Measurements from ENCODE around the gene SCUBE2.
A peak's percentile ranks its signal among the peaks of the same experiment; 100 is the strongest.

The SCUBE2 gene

DNA sequence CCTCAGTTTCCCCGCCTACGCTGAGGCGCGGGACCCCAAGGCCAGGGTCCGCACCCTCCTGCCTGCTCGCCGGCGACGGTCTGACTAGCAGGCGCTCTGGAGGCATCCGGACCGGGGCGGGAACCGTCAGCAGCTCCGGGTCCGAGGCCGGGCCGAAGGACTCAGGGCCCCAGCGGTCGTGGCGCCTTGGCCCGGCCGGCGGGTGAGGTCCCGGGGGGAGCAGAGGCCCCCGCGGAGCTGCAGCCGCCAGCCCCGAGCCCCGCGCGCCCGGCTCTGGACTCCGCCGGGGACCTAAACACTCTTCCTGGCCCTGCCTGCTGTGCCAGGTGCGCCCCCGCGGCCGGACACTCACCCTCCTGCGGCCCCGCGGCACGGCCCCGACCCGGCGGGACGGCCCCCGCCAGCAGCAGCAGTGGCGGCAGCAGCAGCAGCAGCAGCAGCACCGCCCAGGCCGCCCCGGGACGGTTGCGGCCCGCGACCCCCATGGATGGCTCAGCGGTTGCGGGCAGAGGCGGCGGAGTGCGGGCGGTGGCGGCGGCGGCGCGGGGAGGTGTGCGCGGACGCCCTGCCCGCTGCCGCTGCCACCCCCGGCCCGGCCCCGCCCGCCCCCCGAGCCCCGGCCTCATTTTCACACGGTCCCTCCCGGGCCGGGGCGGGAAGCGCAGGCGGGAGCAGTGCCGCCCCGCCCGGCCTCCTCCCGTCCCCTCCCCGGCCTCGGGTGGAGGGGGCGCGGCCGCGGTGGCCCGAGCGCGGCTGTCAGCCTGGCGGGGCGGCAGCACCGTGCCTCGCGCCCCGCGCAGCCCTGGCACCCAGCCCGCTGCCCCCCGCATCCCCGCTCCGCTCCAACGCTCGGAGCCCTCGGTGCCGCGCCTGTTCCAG, at the start of gene SCUBE2:
TSS of gene SCUBE2 (minus strand) at position 556 of the 879 bp plus-strand sequence. CDS start at position 485, 71 bp downstream.
- no peak for DNase-seq (ENCODE audit: low spot score)

- no peak for DNase-seq (ENCODE audit: low spot score)
Measured at GRCh38 chr11:9141186-9141585, 49.8 kb upstream of the SCUBE2 start.

DNA sequence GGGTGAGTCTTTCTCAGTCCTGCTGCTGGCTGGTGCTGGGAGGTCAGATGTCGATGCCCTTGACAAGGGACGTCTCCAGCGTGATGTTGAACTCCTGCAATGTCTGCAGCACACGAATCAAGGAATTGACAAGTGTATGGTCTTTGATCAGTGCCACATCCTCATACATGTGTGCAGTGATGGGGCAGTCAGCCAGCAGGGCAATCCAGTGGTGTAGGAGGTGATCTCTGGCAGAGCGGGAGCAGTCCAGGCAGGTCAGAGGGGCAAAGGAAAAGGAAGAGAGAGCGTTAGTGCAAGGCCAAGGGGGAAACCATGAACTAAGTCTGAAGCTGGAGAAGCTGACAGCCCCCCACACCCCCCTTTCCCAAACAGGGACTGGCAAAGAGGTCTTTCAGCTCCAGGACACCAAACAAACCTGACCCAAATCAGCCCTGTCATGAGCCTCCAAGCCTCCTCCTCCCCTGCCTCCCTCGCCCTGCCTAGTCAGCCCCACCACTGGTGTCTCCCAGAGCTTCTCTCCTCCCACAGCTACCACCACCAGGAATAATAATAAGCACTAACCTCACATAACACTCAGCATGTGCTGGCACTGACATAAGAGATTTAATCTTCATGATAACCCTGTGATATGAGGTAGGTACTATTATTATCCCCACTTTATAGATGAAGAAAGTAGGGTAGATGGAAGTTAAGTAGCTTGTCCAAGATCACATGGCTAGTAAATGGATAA, 48.4 kb upstream of the SCUBE2 start:
- DNase-seq (ENCODE audit: low spot score): no peak

- DNase-seq (ENCODE audit: low spot score): peak; percentile 93
Measured at GRCh38 chr11:9138612-9139579, 47.5 kb upstream of the SCUBE2 start.

- no peak for DNase-seq (ENCODE audit: low spot score)
Measured at GRCh38 chr11:9138133-9138453, 46.7 kb upstream of the SCUBE2 start.

- DNase-seq (ENCODE audit: low spot score): peak; percentile 71
Measured at GRCh38 chr11:9137293-9138132, 46.1 kb upstream of the SCUBE2 start.

GRCh38 chr11:9136741-9137140, 45.3 kb upstream of the SCUBE2 start:
- DNase-seq (ENCODE audit: low spot score): no peak

- DNase-seq (ENCODE audit: low spot score): no peak
Measured at GRCh38 chr11:9133956-9134355, 42.6 kb upstream of the SCUBE2 start.

DNA sequence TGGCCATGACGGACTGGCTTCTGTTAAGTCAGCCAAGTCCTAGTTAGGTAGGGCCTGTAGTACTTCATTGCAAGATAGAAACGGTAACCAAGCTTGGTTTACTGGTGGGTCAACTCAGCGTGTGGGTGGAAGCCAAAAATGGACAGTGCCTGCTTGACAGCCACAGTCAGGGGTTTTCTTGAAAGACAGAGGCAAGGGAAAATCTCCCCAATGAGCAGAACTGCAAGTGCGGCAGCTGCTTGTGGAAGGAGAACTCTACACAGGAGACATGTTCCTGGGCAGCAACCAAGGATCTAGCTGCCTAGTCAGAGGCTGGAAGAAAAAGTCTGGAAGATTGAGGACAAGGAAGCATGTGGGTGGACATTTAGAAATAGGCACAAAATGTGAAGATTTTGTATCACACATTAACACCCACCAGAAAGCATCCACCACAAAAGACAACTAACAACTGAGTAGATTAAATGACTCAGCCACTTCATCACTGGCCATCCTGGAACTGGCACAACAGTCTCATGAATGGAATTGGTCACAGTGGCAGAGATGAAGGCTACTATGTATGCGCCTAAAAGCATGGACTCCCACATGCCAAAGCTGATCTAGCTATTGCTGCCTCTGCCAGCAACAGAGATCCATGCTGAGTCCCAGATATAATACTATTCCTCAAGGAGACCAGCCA, 40.9 kb upstream of the SCUBE2 start:
- DNase-seq (ENCODE audit: low spot score): no peak

GRCh38 chr11:9130297-9130696, 38.9 kb upstream of the SCUBE2 start:
- no peak for DNase-seq (ENCODE audit: low spot score)

DNA sequence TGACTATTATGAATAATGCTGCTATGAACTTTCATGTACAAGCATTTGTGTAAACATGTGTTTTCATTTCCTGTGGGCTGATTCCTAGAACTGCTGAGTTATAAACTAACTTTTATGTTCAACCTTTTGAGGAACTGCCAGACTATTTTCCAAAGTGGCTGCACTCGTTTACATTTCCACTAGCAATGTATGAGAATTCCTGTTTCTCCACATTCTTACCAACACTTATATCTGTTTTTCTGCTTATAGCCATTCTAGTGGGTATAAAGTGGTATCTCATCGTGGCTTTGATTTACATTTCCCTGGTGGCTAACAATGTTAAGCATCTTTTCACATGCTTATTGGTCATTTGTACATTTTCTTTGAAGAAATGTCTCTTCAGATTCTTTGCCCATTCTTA, 35.2 kb upstream of the SCUBE2 start:
- DNase-seq (ENCODE audit: low spot score): no peak

GRCh38 chr11:9125185-9125886, 33.9 kb upstream of the SCUBE2 start:
- no peak for DNase-seq (ENCODE audit: low spot score)

DNA sequence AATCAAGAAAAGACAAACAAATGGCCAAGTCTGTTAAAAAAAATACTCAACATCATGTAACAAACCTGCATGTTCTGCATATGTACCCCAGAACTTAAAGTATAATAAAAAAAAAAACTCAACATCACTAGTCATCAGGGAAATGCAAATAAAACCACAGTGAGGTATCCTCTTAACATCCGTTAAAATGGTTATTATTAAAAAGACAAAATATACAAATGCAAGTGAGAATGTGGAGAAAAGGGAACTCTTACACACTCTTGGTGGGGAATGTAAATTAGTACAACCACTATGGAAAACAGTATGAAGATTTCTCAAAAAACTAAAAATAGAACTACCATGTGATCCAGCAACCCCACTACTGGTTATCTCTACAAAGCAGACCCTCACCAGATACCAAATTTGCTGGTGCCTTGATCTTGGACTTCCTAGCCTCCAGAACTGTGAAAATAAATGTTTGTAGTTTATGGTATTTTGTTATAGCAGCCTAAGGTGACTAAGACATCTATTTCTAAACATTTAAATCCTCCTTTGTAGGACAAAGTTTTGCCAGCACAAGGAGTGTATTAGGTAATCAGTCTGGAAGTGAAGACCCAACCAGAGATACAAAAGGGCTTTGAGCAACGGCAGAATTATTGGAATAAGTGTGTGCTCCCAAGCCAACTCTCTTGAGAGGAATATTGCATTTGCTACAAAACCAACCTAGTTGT, 32.4 kb upstream of the SCUBE2 start:
- DNase-seq (ENCODE audit: low spot score): no peak

DNA sequence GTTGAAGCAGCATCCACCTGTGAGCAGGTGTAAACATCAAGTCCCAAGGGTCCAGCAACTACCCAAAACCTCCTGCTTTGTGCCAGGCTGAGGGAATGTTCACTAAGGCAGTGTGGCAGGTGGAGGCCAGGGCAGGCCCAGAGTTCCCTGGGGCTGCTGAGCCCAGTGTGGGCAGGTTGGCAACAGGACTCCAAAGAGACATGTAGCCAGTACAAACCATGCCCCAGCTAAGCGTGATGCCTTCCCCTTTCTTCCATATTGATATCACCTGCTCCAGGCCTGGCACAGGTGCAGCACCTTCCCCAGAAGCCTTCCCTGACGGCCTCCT, 30.0 kb upstream of the SCUBE2 start:
- no peak for DNase-seq (ENCODE audit: low spot score)

DNA sequence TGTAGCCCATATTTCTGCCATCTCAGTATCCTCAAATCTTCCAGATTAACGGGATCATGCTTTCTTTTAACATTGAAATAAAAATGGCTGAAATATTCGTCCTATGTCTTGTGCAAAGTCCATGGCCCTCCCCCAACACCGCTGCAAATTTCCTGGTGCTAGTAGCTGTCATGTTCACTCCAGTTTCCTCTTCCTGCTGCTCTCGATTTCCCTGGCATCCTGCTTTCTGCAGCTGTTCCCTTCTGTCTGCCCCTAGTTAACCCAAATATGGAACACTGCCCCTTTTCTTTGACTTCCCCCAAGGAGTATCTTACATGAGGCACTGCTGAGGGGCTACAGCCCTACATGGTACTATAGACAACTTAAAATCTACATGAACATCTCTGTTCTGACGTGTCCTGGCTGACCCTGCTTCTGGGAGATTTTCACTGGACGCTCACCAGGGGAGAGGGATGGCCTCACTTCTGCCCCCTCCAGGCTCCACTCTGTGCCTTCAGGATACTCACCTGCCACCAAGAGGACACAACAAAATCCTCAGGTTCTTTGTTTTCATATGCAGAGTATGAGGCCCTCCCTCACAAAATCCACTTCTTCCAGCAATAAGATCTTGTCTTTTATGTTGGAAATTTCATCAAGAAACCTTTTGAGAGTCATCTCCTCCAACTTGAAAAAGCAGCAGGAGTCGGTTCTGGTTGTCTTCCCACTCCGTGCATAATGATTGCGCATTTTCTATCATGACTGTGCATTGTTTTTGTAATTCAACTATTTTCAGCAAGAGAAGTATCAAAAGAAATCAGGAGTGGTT, 29.5 kb upstream of the SCUBE2 start:
- DNase-seq (ENCODE audit: low spot score): no peak

DNA sequence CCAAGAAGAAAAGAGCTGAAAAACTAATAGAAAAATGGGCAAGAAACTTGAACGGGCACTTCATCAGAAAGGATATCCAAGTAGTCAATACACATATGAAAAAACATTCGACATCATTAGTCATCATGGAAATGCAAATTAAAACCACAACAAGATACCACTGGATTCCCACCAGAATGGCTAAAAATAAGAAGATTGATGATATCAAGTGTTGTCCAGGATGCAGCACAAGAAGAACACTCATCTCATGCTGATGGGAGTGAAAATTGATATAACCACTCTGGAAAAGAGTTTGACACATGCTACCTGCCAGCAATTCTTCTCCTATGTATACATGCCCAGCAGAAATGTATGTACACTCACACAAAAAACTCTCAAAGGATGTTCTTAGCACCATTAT, 26.9 kb upstream of the SCUBE2 start:
- no peak for DNase-seq (ENCODE audit: low spot score)

DNA sequence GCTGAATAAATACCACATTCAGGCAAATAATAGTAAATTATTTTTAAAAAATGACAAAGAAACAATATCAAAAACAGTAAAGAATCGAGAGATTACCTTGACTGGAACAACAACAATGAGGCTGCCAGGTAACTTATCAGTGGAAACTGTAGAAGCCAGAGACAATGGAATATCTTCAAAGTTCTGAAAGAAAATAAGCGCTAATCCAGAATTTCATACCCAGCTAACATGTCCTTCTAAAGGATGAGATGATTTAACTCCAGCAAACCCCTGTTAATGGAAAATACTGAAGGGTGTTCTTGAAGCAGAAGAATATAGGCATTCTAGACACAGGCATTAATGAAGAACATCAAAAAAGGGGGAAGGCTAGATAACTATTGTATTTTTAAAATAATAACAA, 20.7 kb upstream of the SCUBE2 start:
- DNase-seq (ENCODE audit: low spot score): no peak

DNA sequence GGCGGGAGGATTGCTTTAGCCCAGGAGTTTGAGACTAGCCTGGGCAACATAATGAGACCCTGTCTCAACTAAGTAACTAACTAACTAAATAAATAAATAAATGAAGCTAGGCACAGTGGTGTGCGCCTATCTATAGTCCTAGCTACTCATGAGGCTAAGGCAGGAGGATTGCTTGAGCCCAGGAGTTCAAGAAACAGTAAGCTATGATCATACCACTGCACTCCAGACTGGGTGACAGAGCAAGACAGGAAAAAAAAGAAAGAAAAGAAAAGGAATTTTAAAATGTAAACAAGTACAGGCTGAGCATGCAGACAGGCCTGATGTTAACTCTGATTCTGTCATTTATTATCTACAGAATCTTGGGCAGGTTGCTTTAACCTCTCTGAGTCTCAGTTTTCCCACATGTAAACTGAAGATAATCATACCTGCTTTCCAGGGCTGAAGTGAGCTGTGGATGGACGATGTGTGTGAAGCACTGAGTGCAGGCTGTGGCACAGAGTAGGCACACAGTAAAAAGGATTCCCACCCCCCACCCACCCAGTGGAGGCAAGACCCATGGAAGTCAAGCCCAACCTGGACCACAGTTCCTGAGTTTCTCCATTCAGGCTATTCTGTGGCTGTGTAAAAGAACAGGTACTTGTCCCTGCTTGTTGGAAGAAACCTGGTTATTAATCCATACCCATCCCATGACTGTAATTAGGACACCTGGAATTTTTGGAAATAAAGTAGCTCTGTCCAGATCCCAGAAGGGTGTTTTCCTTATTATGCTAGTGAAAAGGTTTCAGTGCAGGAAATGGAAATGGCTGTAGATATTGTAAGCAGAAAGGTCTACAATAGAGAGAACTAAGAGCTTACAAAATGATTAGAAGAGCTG, 18.7 kb upstream of the SCUBE2 start:
- no peak for DNase-seq (ENCODE audit: low spot score)
